ENCODE measurements around the gene IGLON5. TPM values are rescaled to one million over a fixed set of nuclear protein-coding genes. Genes with fewer than 3 reads are reported as not detected.

Gene IGLON5
- total RNA-seq, 1 experiment from 2014 or later: not detected

Other genes with a start within 250 kb of the IGLON5 start
- gene KLK13, start 246.6 kb upstream of the IGLON5 start, total RNA-seq (2014; rRNA removed; shearing (Covaris generic)): not detected in 2 replicates
- gene KLK14, start 228.8 kb upstream of the IGLON5 start, total RNA-seq (2014; rRNA removed; shearing (Covaris generic)): not detected in 2 replicates
- 44.5 and 46.9 TPM in 2 replicates for gene CTU1, start 203.2 kb upstream of the IGLON5 start, total RNA-seq (2014; rRNA removed; shearing (Covaris generic))
- gene SIGLEC9, start 186.7 kb upstream of the IGLON5 start, total RNA-seq (2014; rRNA removed; shearing (Covaris generic)): not detected in 2 replicates
- not detected in 2 replicates for gene SIGLEC7, start 169.3 kb upstream of the IGLON5 start, total RNA-seq (2014; rRNA removed; shearing (Covaris generic))
- gene CD33, start 86.6 kb upstream of the IGLON5 start, total RNA-seq (2014; rRNA removed; shearing (Covaris generic)): not detected in 2 replicates
- gene SIGLECL1, start 60.6 kb upstream of the IGLON5 start, total RNA-seq (2014; rRNA removed; shearing (Covaris generic)): not detected in 2 replicates
- 35.1 and 42.6 TPM in 2 replicates for gene VSIG10L, start 30.5 kb downstream of the IGLON5 start, total RNA-seq (2014; rRNA removed; shearing (Covaris generic))
- 375 and 384 TPM in 2 replicates for gene ETFB, start 54.7 kb downstream of the IGLON5 start, total RNA-seq (2014; rRNA removed; shearing (Covaris generic))
- gene CLDND2, start 57.4 kb downstream of the IGLON5 start, total RNA-seq (2014; rRNA removed; shearing (Covaris generic)): 0.81 and 1.8 TPM in 2 replicates
- not detected in 2 replicates for gene NKG7, start 61.0 kb downstream of the IGLON5 start, total RNA-seq (2014; rRNA removed; shearing (Covaris generic))
- not detected in 2 replicates for gene LIM2, start 76.3 kb downstream of the IGLON5 start, total RNA-seq (2014; rRNA removed; shearing (Covaris generic))
- gene C19orf84, start 78.9 kb downstream of the IGLON5 start, total RNA-seq (2014; rRNA removed; shearing (Covaris generic)): not detected in 2 replicates
- gene SIGLEC10, start 106.0 kb downstream of the IGLON5 start, total RNA-seq (2014; rRNA removed; shearing (Covaris generic)): not detected in 2 replicates
- gene SIGLEC8, start 146.8 kb downstream of the IGLON5 start, total RNA-seq (2014; rRNA removed; shearing (Covaris generic)): not detected in 2 replicates
- not detected in 2 replicates for gene CEACAM18, start 166.9 kb downstream of the IGLON5 start, total RNA-seq (2014; rRNA removed; shearing (Covaris generic))
- gene SIGLEC12, start 190.2 kb downstream of the IGLON5 start, total RNA-seq (2014; rRNA removed; shearing (Covaris generic)): not detected in 2 replicates
- gene SIGLEC6, start 220.0 kb downstream of the IGLON5 start, total RNA-seq (2014; rRNA removed; shearing (Covaris generic)): not detected in 2 replicates

Data from HT-29 (cell line).